ENCODE data around the gene TTC21B. TPM values are rescaled to one million over a fixed set of nuclear protein-coding genes. Genes with fewer than 3 reads are reported as not detected.

Gene TTC21B
- total and polyA plus RNA-seq, 2 of the 8 experiments (the other 6 are each of a cell fraction or from before 2014, with no cell fraction given): 6.9 to 20.8 TPM

DNA sequence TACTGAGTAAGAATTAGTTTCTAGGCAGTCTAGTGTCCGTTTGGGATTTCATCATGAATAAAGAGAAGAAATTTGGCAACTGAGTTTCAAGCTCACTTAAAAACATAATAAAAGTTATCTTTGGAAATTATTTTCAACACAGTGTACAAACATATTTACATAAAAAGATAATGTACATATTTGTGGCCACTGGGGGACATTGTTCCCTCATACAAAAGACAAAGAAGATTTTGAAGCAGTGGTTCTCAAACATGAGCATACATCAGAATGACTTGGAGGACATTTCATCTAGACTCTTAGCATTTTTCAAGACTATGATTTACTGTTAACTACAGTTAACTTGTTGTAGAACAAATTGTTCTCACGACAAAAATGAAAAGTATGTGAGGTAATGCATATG lies 15.7 kb upstream of the TTC21B start:
- H2BK12ac ChIP-seq (ENCODE audit: low read depth, low read length): no peak overlapping the region
- no peak overlapping the region for H2AFZ ChIP-seq (ENCODE audit: low read length)
- no peaks in the 10 kb centered on the region for H3K4me1 ChIP-seq (replicated peaks in 1 of 4; ENCODE audit: control insufficient read depth in 3 of 4, insufficient read depth in 4 of 4, low read length in 3 of 4)
- no peak overlapping the region for H3K4ac ChIP-seq (replicated peaks; ENCODE audit: insufficient read length, low read depth, low read length)
- H3K9me3 ChIP-seq (ENCODE audit: insufficient read depth in 2 of 2, low read depth in 1 of 2, low read length in 1 of 2): no peaks in the 10 kb centered on the region
- no peaks in the 10 kb centered on the region for H3K36me3 ChIP-seq (ENCODE audit: control insufficient read depth in 2 of 4, insufficient read depth in 4 of 4, low read length in 3 of 4)
- DNase-seq (ENCODE audit: low read depth in 1 of 2, low spot score in 2 of 2) (no peak), FAIRE-seq (no peak)
- H3K9ac ChIP-seq (replicated peaks in 1 of 4; ENCODE audit: extremely low read depth in 1 of 4, low read depth in 3 of 4, low read length in 3 of 4): no peak overlapping the region
- no peak overlapping the region for H3K4me2 ChIP-seq (ENCODE audit: insufficient read depth in 1 of 2, low read depth in 2 of 2, low read length in 2 of 2)
- WGBS, 2 experiments (ENCODE audit: extremely low coverage in 1 of 2, insufficient coverage in 1 of 2, insufficient read length in 1 of 2, insufficient replicate concordance in 2 of 2, low coverage in 1 of 2, low lambda C conversion rate in 2 of 2, missing lambda C conversion rate in 1 of 2): 79% methylated on average over 2 of the region's 2 CpGs; no CpG with 5 or more reads in 1 of the 2 experiments
- no peak overlapping the region for H4K91ac ChIP-seq (replicated peaks; ENCODE audit: insufficient read length, low read length)
- ChIA-PET CTCF (ENCODE audit: partially characterized antibody) (no interaction called here), POLR2A (ENCODE audit: partially characterized antibody) (no interaction called here)
- H3K23ac ChIP-seq (ENCODE audit: insufficient read length): no peak overlapping the region
- no peak overlapping the region for H3K14ac ChIP-seq (ENCODE audit: insufficient read length)
- H2BK5ac ChIP-seq (ENCODE audit: low read depth, low read length): no peak overlapping the region
- H3K27ac ChIP-seq (ENCODE audit: low read depth, low read length): no peak overlapping the region
- H3K79me2 ChIP-seq (ENCODE audit: control insufficient read depth in 1 of 2, insufficient read depth in 2 of 2, low read length in 2 of 2): no peaks in the 10 kb centered on the region
- H3K18ac ChIP-seq (ENCODE audit: extremely low read depth, low read length): no peak overlapping the region
- no peak overlapping the region for H4K5ac ChIP-seq (ENCODE audit: insufficient read length, low read depth, low read length)
- no peak overlapping the region for H3K56ac ChIP-seq (replicated peaks; ENCODE audit: insufficient read length, low read depth, low read length)
- H4K20me1 ChIP-seq (replicated peaks in 1 of 2; ENCODE audit: control insufficient read depth in 1 of 2, insufficient read depth in 2 of 2, low read length in 2 of 2): no peaks in the 10 kb centered on the region
- no peak overlapping the region for H2AK5ac ChIP-seq (ENCODE audit: low read depth, low read length)
- H3K79me1 ChIP-seq (ENCODE audit: low read depth, low read length): no peaks in the 10 kb centered on the region
- no peak overlapping the region for H2BK15ac ChIP-seq (ENCODE audit: low read length)
- H4K8ac ChIP-seq (ENCODE audit: extremely low read depth, insufficient read depth, low read length): no peak overlapping the region
- no peak overlapping the region for H3K4me3 ChIP-seq (ENCODE audit: extremely low read depth in 1 of 4, insufficient read depth in 2 of 4, low read depth in 3 of 4, low read length in 4 of 4)
- no peaks in the 10 kb centered on the region for H3K23me2 ChIP-seq (ENCODE audit: low read depth, low read length)
- H2BK120ac ChIP-seq (replicated peaks; ENCODE audit: low read depth, low read length): no peak overlapping the region
- H3K27me3 ChIP-seq (replicated peaks in 1 of 4; ENCODE audit: control insufficient read depth in 3 of 4, extremely low read depth in 1 of 4, insufficient read depth in 3 of 4, low read length in 3 of 4): no peaks in the 10 kb centered on the region
- no peak overlapping the region for H2BK20ac ChIP-seq (ENCODE audit: low read length)
- no peak for TF ChIP-seq SUZ12 (IDR thresholded peaks at IDR 0.05; ENCODE audit: low read length)
- no peak for TF ChIP-seq SAP30 (IDR thresholded peaks at IDR 0.05; ENCODE audit: insufficient read depth, insufficient replicate concordance, low read length)
- no peak for TF ChIP-seq NRF1 (IDR thresholded peaks at IDR 0.05; ENCODE audit: low read depth, low read length)
- TF ChIP-seq, protein P1, sequence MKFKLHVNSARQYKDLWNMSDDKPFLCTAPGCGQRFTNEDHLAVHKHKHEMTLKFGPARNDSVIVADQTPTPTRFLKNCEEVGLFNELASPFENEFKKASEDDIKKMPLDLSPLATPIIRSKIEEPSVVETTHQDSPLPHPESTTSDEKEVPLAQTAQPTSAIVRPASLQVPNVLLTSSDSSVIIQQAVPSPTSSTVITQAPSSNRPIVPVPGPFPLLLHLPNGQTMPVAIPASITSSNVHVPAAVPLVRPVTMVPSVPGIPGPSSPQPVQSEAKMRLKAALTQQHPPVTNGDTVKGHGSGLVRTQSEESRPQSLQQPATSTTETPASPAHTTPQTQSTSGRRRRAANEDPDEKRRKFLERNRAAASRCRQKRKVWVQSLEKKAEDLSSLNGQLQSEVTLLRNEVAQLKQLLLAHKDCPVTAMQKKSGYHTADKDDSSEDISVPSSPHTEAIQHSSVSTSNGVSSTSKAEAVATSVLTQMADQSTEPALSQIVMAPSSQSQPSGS (IDR thresholded peaks at IDR 0.05; ENCODE audit: low read length): no peak
- TF ChIP-seq ZNF274 (IDR thresholded peaks at IDR 0.05; ENCODE audit: borderline replicate concordance, extremely low read depth, low read length): no peak
- TF ChIP-seq CHD2 (IDR thresholded peaks at IDR 0.05; ENCODE audit: low read length): no peak
- no peak for TF ChIP-seq ASH2L (IDR thresholded peaks at IDR 0.05; ENCODE audit: low read length)
- TF ChIP-seq GTF2F1 (IDR thresholded peaks at IDR 0.05; ENCODE audit: borderline replicate concordance, low read depth, low read length): no peak
- no peak for TF ChIP-seq SIN3A (conservative IDR thresholded peaks at IDR 0.05 in 1 of 2, IDR thresholded peaks at IDR 0.05 in 1 of 2; ENCODE audit: low read depth in 1 of 2, low read length in 2 of 2)
- TF ChIP-seq, protein P2, sequence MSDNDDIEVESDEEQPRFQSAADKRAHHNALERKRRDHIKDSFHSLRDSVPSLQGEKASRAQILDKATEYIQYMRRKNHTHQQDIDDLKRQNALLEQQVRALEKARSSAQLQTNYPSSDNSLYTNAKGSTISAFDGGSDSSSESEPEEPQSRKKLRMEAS (IDR thresholded peaks at IDR 0.05): no peak
- no peak for TF ChIP-seq NANOG (IDR thresholded peaks at IDR 0.05; ENCODE audit: insufficient read depth, low read depth, low read length, poor library complexity, severe bottlenecking)
- TF ChIP-seq SIRT6 (IDR thresholded peaks at IDR 0.05; ENCODE audit: low read length): no peak
- no peak for TF ChIP-seq CBX8 (IDR thresholded peaks at IDR 0.05; ENCODE audit: borderline replicate concordance, low read depth, low read length)
